CD14-positive monocyte (primary cell): ENCODE results near the gene CPA1. TPM values are rescaled to one million over a fixed set of nuclear protein-coding genes. Genes with fewer than 3 reads are reported as not detected.

Experiments used
- DNase-seq, 3 donors: peaks; one replicate each; pipeline ENCODE4 v3.0.0-alpha.2; 2011 to 2022
- H2AFZ ChIP-seq: 2 replicates; pipeline ENCODE4 v1.6.0; 2012; ENCODE audit warnings: mild to moderate bottlenecking, low read depth, low read length, inconsistent platforms; ENCODE audit not compliant: insufficient read depth, poor library complexity, severe bottlenecking
- H3K27ac ChIP-seq, 2 donors: 1 replicate in 1 of 2; 2 replicates in 1 of 2; pipeline ENCODE4 v1.5.1; 2012 to 2013; ENCODE audit warnings: low read length in 2 of 2, control low read depth in 1 of 2, inconsistent platforms in 1 of 2, low read depth in 1 of 2, mild to moderate bottlenecking in 1 of 2
- H3K27me3 ChIP-seq, 2 donors: one replicate each; pipeline versions ENCODE4 v1.6.0 to v1.6.1; 2011 to 2013; ENCODE audit warnings: low read length in 2 of 2; ENCODE audit not compliant: control insufficient read depth in 2 of 2, insufficient read depth in 2 of 2
- H3K36me3 ChIP-seq, 2 donors: replicated peaks in 1 of 2; 1 replicate in 1 of 2; 2 replicates in 1 of 2; pipeline versions ENCODE4 v1.5.1 to v1.6.1; 2012 to 2013; ENCODE audit warnings: low read length in 2 of 2, control low read depth in 1 of 2, inconsistent platforms in 1 of 2, mild to moderate bottlenecking in 1 of 2; ENCODE audit not compliant: insufficient read depth in 2 of 2, control insufficient read depth in 1 of 2
- H3K4me1 ChIP-seq, 2 donors: 1 replicate in 1 of 2; 2 replicates in 1 of 2; pipeline versions ENCODE4 v1.5.1 to v1.6.1; 2012 to 2013; ENCODE audit warnings: low read length in 2 of 2, control low read depth in 1 of 2, inconsistent platforms in 1 of 2, mild to moderate bottlenecking in 1 of 2, moderate library complexity in 1 of 2; ENCODE audit not compliant: insufficient read depth in 2 of 2, control insufficient read depth in 1 of 2
- H3K4me2 ChIP-seq: replicated peaks from 2 replicates; pipeline ENCODE3; 2012; ENCODE audit warnings: low read length, moderate library complexity, mild to moderate bottlenecking; ENCODE audit not compliant: poor library complexity, severe bottlenecking; ENCODE audit errors: extremely low read depth
- H3K4me3 ChIP-seq, 3 experiments: fragments of 200-600 bp in 1 of 3; sonication (generic) in 1 of 3; replicated peaks in 1 of 3; 1 replicate in 2 of 3; 2 replicates in 1 of 3; pipeline ENCODE4 v1.5.1; 2011 to 2013; ENCODE audit warnings: low read length in 3 of 3, mild to moderate bottlenecking in 3 of 3, control low read depth in 2 of 3, low read depth in 2 of 3, inconsistent platforms in 1 of 3, moderate library complexity in 1 of 3
- H3K79me2 ChIP-seq: 2 replicates; pipeline ENCODE4 v1.6.0; 2012; ENCODE audit warnings: mild to moderate bottlenecking, control low read depth, inconsistent platforms, low read length, moderate library complexity; ENCODE audit not compliant: insufficient read depth
- H3K9ac ChIP-seq: 2 replicates; pipeline ENCODE4 v1.6.0; 2017; ENCODE audit warnings: low read length, mild to moderate bottlenecking; ENCODE audit not compliant: insufficient read depth, poor library complexity, severe bottlenecking
- H3K9me3 ChIP-seq, 2 donors: replicated peaks in 1 of 2; 1 replicate in 1 of 2; 2 replicates in 1 of 2; pipeline versions ENCODE4 v1.5.1 to v1.6.1; 2012 to 2013; ENCODE audit warnings: low read length in 2 of 2, control low read depth in 1 of 2; ENCODE audit not compliant: control insufficient read depth in 1 of 2, insufficient read depth in 1 of 2
- H4K20me1 ChIP-seq: 2 replicates; pipeline ENCODE4 v1.6.0; 2012; ENCODE audit warnings: mild to moderate bottlenecking, low read length, control low read depth, moderate library complexity; ENCODE audit not compliant: insufficient read depth
- H3K27ac Mint-ChIP-seq, 7 donors: one replicate each; pipeline ENCODE4 v1.8.0; 2020; ENCODE audit warnings: mild to moderate bottlenecking in 7 of 7, mixed read lengths in 7 of 7, moderate library complexity in 6 of 7, inconsistent platforms in 2 of 7
- H3K27me3 Mint-ChIP-seq, 3 donors: one replicate each; pipeline ENCODE4 v1.8.0; 2021 to 2022; ENCODE audit warnings: low read depth in 3 of 3, mild to moderate bottlenecking in 3 of 3, mixed read lengths in 3 of 3, moderate library complexity in 3 of 3, inconsistent platforms in 1 of 3
- H3K36me3 Mint-ChIP-seq, 2 donors: one replicate each; pipeline ENCODE4 v1.8.0; 2020; ENCODE audit warnings: mixed read lengths in 2 of 2, inconsistent platforms in 1 of 2, mild to moderate bottlenecking in 1 of 2
- H3K4me1 Mint-ChIP-seq: one replicate; pipeline ENCODE4 v1.8.0; 2020; ENCODE audit warnings: mild to moderate bottlenecking, mixed read lengths
- H3K4me3 Mint-ChIP-seq, 2 donors: one replicate each; pipeline ENCODE4 v1.8.0; 2020; ENCODE audit warnings: mild to moderate bottlenecking in 2 of 2, mixed read lengths in 2 of 2, moderate library complexity in 1 of 2
- H3K9me3 Mint-ChIP-seq, 7 donors: one replicate each; pipeline ENCODE4 v1.8.0; 2020 to 2022; ENCODE audit warnings: mixed read lengths in 7 of 7, mild to moderate bottlenecking in 6 of 7, moderate library complexity in 6 of 7, inconsistent platforms in 2 of 7
- CTCF ChIP-seq: fragments of 200-600 bp; IDR thresholded peaks from one replicate; pipeline ENCODE4 v1.8.0; 2022; ENCODE audit warnings: antibody characterized with exemption, mild to moderate bottlenecking
- WGBS: methylation state at CpG from one replicate; pipeline ENCODE4 v1.1.5; 2013; ENCODE audit warnings: missing lambda C conversion rate; ENCODE audit not compliant: insufficient coverage; 5-methylcytosine and 5-hydroxymethylcytosine counted together
- intact Hi-C, 2 donors: fragments of 100-400 bp; cut with micrococcal nuclease; formaldehyde crosslinking; loops; one replicate each; pipeline versions ENCODE4 v1.15.0 to v1.15.1; 2023
- polyA plus RNA-seq, 3 donors: library from polyadenylated mRNA; depleted of rRNA in 1 of 3; unstranded in 2 of 3; stranded (reverse) in 1 of 3; fragments of 300-500 nt in 2 of 3; fragments of >200 nt in 1 of 3; fragmentation: Illumina TruSeq in 2 of 3; gene quantifications; 1 replicate in 2 of 3; 2 replicates in 1 of 3; pipeline ENCODE4 v1.2.3, GENCODE V29; 2012 to 2021

The CPA1 gene
- polyA plus RNA-seq, 3 donors: not detected

- Histone ChIP-seq H3K9me3 (peaks cover 5 to 18% of the 10 kb centered on the region in 2 donors), H3K4me1 (no peaks in the 10 kb centered on the region), H3K27me3 (no peaks in the 10 kb centered on the region), H3K9ac (no peak overlapping the region), H3K4me3 (no peak overlapping the region), H3K79me2 (no peaks in the 10 kb centered on the region), H4K20me1 (no peaks in the 10 kb centered on the region), H3K4me2 (no peak overlapping the region), H3K27ac (no peak overlapping the region), H2AFZ (no peak overlapping the region), H3K36me3 (no peaks in the 10 kb centered on the region)
- intact Hi-C loops: no loop called here
- Mint-ChIP-seq H3K36me3 (no peaks in the 10 kb centered on the region), H3K4me3 (no peak overlapping the region), H3K27ac (no peak overlapping the region), H3K27me3 (peaks cover 0 to 8% (median 5%) of the 10 kb centered on the region in 3 donors), H3K9me3 (peaks cover 7 to 23% (median 13%) of the 10 kb centered on the region in 7 donors), H3K4me1 (no peaks in the 10 kb centered on the region)
- WGBS: 83% methylated on average over 6 of the region's 6 CpGs
- no peak for TF ChIP-seq CTCF
- no peak for DNase-seq
These were observed 3.1 kb upstream of the CPA1 start for GRCh38 chr7:130377178-130377577.

- H3K27me3 ChIP-seq: no peaks in the 10 kb centered on the region
- Mint-ChIP-seq H3K9me3 (peaks cover 9 to 23% (median 13%) of the 10 kb centered on the region in 7 donors), H3K27ac (no peak overlapping the region), H3K36me3 (no peaks in the 10 kb centered on the region), H3K27me3 (peaks cover 0 to 8% (median 7%) of the 10 kb centered on the region in 3 donors), H3K4me3 (no peak overlapping the region), H3K4me1 (peaks cover 5% of the 10 kb centered on the region)
- H2AFZ ChIP-seq: no peak overlapping the region
- no peaks in the 10 kb centered on the region for H3K79me2 ChIP-seq
- H4K20me1 ChIP-seq: no peaks in the 10 kb centered on the region
- WGBS: 91% methylated on average over 7 of the region's 7 CpGs
- no peak overlapping the region for H3K4me2 ChIP-seq
- no peak overlapping the region for H3K9ac ChIP-seq
- no peak overlapping the region for H3K27ac ChIP-seq
- no peaks in the 10 kb centered on the region for H3K36me3 ChIP-seq
- intact Hi-C loops: no loop called here
- peaks cover 5 to 18% of the 10 kb centered on the region in 2 donors for H3K9me3 ChIP-seq
- TF ChIP-seq CTCF: no peak
- no peak for DNase-seq
- no peak overlapping the region for H3K4me3 ChIP-seq
- peaks cover 4 to 5% of the 10 kb centered on the region in 2 donors for H3K4me1 ChIP-seq
These were observed 1.3 kb upstream of the CPA1 start for GRCh38 chr7:130379019-130379418.
